IPS DF 19.7 (cell line): ENCODE results near the gene TMEM8B.

Experiments used
- DNase-seq: peaks from one replicate; pipeline ENCODE4 v3.0.0-alpha.2; 2013; ENCODE audit warnings: low read depth, low spot score

TMEM8B gene

GRCh38 chr9:35839926-35840325 is 10.9 kb downstream of the TMEM8B start:
- DNase-seq, result no peak

DNA sequence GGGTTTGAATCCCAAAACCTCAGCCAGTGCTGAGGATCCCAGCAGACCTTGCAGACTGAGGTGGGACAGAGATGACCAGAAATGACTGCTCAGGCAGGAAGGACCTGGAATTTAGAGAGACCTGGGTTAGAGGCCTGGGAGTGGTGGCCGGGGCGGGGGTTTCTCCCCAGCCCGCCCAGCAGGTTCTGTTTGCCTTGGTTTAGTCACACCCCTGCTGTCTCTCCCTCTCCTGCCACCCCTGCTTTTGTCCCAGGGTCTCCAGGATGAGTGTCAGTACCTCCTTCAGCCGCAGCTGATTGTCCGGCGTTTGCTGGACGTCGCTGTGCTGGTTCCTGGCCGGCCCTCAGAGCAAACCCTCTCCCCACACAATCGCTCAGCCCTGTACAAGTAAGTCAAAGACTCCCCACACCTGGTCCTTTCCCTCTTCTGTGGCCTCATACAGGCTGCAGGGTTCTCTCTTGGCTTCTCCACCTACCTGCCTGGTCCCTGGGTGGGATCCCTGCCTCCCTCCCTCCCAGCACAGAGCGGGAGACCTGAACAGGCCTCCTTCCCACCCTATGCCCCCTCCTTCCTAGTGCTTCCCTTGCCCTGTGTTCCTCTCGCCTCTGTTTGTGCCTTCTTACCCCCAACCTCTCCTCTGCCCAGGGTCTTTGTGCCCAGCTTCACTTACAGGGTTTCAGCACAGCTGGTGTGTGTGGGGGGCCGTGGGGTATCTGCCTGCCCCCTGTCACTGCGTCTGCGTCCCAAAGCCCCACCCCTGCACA is 12.0 kb downstream of the TMEM8B start:
- no peak for DNase-seq

GRCh38 chr9:35841645-35841900 is 12.5 kb downstream of the TMEM8B start:
- no peak for DNase-seq

- no peak for DNase-seq
Observed at GRCh38 chr9:35842020-35842745, 13.2 kb downstream of the TMEM8B start.

DNA sequence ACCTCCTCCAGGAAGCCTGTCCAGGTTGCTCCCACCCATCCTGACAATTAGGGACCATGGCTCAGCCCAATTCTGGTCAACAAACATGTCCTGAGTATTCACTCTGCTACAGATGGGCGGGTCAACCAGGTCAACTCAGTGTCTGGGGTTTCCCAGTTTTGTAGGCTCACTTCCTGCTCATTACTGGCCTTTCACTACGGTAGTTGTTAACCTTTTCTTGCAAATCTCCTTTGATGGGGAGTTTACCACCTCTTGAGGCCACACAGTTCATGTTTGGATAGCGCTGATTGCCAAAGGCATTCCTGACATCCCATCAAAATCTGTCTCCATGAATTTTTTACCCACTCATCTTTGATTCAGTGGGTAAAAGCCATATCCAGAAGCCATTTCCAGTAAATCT is 13.8 kb downstream of the TMEM8B start:
- no peak for DNase-seq

DNA sequence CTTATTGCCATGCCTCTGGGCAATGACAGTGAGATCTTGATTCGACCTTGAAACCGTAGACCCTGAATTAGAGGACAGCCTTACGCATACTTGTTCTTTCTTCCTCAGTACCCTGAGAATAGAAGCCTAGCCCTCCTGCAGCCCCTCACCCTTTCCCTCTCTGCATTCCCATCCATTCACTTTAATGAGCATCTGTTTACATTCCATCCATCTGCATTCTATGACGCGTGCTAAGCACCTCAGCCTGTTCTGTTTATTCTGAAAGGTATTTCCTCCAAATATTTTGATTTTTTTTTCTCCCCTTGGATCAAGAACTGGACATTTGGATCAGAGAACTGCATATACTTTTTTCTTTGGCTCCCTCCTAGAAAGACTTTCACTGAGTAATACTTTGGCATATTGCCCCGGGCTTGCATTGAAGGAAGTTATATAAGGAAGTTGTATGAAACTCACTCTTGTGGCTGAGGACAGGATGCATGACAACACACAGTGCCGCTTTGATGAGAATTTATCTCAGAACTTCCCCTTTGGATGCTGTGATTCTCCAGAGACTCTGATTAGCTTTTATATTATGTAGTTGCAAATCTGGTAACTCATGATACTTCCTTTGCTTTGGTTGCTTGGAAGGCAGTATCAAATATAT is 15.7 kb downstream of the TMEM8B start:
- no peak for DNase-seq

DNA sequence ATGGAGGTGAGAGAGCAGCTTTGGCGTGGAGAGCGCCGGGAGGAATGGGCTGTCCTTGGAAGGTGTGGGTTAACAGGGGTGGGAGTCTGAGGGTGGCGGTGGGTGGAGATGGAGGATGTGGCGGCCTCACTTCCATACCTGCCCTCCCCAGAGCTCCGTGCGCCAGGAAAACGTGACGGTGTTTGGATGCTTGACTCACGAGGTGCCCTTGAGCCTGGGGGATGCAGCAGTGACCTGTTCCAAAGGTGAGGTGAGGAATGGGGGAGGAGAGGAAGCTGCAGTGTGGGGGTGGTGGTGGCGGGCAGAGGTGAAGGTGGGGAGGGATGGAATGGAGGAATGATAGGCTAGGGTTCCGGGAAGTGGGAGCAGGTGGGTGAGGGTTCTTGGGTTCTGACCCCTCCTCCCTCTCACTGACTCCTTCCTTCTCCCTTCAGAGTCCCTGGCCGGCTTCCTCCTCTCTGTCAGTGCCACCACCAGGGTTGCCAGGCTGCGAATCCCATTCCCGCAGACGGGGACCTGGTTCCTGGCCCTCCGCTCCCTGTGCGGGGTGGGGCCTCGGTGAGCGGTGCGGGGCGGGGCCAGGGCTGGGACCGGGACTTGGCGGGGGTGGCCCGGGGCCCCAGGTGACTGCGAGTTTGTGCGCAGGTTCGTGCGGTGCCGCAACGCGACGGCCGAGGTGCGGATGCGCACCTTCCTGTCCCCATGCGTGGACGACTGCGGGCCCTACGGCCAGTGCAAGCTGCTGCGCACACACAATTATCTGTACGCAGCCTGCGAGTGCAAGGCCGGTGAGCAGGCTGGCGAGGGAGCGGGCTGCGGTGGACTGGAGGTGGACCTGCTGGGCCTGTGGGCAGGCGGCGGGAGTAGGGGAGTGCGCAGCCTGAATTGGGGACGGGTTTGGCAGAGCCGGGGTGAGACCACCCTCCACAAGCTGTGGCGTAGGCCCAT is 17.1 kb downstream of the TMEM8B start:
- no peak for DNase-seq

DNA sequence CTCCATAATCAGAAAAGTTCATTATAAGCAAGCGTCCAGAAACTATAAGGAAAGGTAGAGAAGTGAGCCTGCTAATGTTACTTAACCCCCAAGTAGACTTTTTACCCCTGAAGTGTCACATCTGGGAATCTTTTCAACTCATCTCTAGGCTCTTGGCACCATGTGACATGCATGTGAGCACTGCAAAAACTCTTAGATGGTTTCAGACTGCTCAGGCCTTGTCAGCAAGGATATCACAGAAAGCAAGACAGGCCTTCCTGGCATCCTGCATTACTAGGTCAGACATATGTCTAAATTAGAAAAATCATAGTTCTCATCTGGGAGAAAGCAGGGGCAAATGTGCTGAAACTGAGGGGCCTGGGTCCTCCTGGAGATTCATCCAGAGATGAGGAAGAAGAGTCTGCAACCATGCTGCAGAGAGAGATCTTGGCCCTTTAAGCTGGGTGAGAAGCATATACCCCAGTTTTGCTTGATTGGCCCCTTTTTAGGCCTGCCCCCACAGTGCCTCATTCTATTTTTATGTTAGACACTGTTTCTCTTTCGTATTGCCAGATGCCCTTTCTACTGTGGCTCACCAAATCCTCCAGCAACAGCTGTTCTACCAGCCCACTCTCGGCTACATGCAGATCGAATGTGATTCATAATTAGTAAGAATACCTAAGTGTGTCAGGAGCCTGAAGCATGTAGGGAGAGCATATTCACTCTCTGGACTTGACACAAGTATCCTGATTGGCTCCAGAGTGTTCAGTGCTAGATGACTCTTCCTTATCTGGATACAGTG is 19.0 kb downstream of the TMEM8B start:
- no peak for DNase-seq

DNA sequence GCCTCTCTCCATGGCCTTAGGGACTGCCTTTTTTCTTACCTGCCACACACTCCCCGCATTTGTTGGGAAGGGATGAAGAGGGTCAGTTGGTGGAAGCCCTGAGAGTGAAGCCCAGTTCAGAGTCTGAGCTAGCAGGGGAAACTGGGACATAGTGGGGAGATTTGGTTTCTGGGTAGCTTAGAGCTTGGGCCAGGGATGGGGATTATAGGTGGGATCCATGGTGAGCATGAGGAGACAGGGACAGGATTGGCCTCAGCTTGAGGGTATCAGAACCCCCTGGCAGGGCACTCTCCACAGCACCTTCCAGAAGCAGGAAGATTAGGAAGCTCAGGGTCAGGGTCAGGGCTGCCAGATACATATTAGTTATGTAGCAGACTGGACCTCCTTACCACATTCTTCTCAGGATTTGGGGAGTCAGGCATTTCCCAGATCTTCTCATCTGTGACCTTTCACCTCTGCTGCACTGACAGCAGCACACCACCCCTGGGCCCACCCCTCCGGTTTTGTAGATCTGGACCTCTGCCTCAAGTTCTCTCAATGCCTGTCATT is 23.3 kb downstream of the TMEM8B start:
- no peak for DNase-seq

GRCh38 chr9:35852876-35853865 is 24.1 kb downstream of the TMEM8B start:
- no peak for DNase-seq

DNA sequence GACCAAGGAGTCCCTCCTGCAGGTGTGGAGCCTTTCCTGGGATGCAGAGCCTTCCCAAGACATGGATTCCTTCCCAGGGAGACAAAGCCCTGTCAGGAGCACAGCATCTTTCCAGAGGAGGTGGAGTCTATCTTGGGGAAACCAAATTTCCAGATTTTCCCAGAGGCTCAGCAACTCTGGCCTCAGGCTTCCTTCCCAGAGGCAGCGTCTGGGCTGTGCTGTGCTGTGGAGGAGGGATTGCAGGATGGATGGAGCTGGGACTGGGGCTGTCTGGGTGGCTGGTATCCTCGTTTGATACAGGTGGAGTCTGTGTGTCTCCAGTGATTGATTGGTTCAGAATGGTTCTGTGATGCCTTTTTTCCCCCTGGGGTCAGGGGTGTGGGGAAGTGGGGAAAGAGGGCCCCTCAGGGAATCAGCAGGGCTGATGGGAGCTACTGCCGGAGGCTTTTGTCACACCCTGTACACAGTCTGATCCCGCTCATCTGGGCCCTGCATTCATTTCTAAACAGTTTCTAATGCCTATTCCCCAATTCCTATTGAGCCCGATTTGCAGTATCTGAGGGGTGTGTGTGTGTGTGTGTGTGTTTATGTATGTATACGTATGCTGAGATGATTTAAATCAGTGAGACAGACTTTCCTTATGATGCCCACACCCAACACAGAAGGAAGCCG is 25.2 kb downstream of the TMEM8B start:
- DNase-seq, result no peak

DNA sequence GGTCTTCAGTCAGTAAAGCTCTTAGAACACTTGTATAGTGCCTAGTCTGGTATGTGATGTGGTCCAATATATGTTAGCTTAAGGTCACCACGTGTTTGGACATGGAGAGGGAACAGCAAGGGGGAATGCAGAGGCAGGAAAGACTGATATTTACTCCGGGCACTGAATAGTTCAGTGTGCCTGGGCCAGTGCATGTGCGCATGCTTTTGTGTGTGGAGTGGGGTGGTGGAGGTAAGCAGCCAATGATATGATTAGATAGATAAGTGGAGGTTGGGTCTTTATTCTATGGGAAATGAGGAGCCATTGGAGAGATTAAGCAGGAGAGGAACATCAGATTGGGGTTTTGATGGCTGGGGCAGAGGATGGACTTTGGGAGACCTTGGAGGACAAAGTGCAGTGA is 27.2 kb downstream of the TMEM8B start:
- DNase-seq, result no peak

GRCh38 chr9:35856882-35857281 is 27.9 kb downstream of the TMEM8B start:
- DNase-seq, result no peak

DNA sequence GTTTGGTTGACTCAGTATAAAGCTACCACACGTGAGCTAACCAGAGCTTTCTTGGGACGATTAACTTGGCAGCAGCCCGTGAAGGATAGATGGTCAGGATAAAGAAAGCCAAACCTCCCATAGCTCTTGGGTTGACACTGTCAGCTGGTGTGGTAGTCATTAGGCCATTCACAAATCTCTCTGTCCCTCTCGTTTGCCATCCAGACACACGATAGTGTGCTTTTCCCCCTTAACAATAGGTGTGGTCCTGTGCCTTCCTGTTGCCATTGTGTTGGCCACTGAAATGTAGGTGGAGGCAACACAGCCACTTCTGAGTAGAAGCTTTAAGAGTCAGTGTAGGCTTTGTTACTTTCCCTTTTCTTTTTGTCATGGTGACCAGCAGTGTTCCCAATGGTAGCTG is 29.4 kb downstream of the TMEM8B start:
- no peak for DNase-seq

- DNase-seq, result no peak
Observed at GRCh38 chr9:35859310-35859989, 30.4 kb downstream of the TMEM8B start.

GRCh38 chr9:35859990-35860339 is 30.9 kb downstream of the TMEM8B start:
- no peak for DNase-seq

DNA sequence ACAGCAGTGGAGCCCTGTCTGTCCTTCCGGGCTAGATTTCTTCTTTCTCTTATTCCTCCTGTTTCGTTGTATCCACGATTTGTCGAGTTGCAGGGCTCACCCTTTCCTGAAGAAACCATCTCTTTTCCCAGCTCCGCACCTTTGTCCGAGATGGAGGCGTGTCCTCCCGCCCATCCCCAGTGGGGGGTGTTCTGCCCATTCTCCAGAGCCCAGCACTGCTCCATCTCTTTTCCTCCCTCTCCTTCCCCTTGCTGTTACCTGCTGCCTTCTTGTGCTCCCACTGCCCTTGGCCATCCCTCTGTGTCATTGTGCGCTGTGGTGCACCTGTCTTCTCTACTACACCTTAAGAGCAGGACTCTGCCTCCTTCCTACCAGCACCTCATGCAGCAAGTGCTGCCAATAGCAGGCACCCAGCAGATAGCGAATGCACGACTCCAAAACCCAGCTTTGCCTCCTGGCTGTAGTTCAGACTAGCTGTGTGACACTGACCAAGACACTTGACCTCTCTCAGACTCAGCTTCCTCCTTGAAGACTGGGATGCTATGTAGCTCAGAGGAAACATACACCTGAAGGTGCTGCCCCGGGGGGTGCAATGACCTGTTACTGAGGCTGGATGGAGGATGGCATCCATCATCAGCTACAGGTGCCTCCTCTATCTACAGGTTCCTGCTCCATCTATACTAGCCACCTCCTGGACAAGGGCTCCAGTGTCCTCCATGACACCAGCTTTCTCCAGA is 32.3 kb downstream of the TMEM8B start:
- DNase-seq, result no peak

- no peak for DNase-seq
Observed at GRCh38 chr9:35862328-35862727, 33.3 kb downstream of the TMEM8B start.
